Islet precursor cell (in vitro differentiated cells): ENCODE results near the gene SEMA7A.

Experiments
- DNase-seq: peaks from one replicate; pipeline ENCODE4 v3.0.0-alpha.2; 2018

Gene SEMA7A

GRCh38 chr15:74414603-74415338 lies 19.0 kb downstream of the SEMA7A start:
- DNase-seq, result no peak

GRCh38 chr15:74414081-74414580 lies 19.6 kb downstream of the SEMA7A start:
- no peak for DNase-seq

GRCh38 chr15:74413350-74414080 lies 20.2 kb downstream of the SEMA7A start:
- no peak for DNase-seq

GRCh38 chr15:74412159-74412558 lies 21.6 kb downstream of the SEMA7A start:
- no peak for DNase-seq

- DNase-seq, result no peak
Observed at GRCh38 chr15:74411686-74412085, 22.1 kb downstream of the SEMA7A start.

- DNase-seq, result no peak
Observed at GRCh38 chr15:74410502-74410901, 23.3 kb downstream of the SEMA7A start.

GRCh38 chr15:74409225-74409624 lies 24.5 kb downstream of the SEMA7A start:
- DNase-seq, result no peak

- no peak for DNase-seq
Observed at GRCh38 chr15:74408815-74409214, 24.9 kb downstream of the SEMA7A start.

GRCh38 chr15:74408385-74408784 lies 25.4 kb downstream of the SEMA7A start:
- no peak for DNase-seq

GRCh38 chr15:74406992-74407705 lies 26.6 kb downstream of the SEMA7A start:
- DNase-seq, result peak; percentile 94

GRCh38 chr15:74406517-74406916 lies 27.2 kb downstream of the SEMA7A start:
- DNase-seq, result no peak

- DNase-seq, result no peak
Observed at GRCh38 chr15:74405823-74406222, 27.9 kb downstream of the SEMA7A start.

- DNase-seq, result no peak
Observed at GRCh38 chr15:74403991-74404563, 29.7 kb downstream of the SEMA7A start.

GRCh38 chr15:74403588-74403919 lies 30.2 kb downstream of the SEMA7A start:
- DNase-seq, result no peak

- DNase-seq, result no peak
Observed at GRCh38 chr15:74402873-74403587, 30.7 kb downstream of the SEMA7A start.

GRCh38 chr15:74402337-74402841 lies 31.4 kb downstream of the SEMA7A start:
- DNase-seq, result no peak

- no peak for DNase-seq
Observed at GRCh38 chr15:74400915-74401757, 32.6 kb downstream of the SEMA7A start.

- DNase-seq, result no peak
Observed at GRCh38 chr15:74400313-74400860, 33.4 kb downstream of the SEMA7A start.

- no peak for DNase-seq
Observed at GRCh38 chr15:74399511-74400312, 34.0 kb downstream of the SEMA7A start.

GRCh38 chr15:74399100-74399499 lies 34.7 kb downstream of the SEMA7A start:
- no peak for DNase-seq
